H9 (cell line): ENCODE data around the gene RPS21. TPM values are rescaled to one million over a fixed set of nuclear protein-coding genes. Genes with fewer than 3 reads are reported as not detected.

Source experiments
- DNase-seq: peaks from one replicate; pipeline ENCODE4 v3.0.0-alpha.2; 2017
- H2AFZ ChIP-seq: one replicate; pipeline ENCODE4 v1.6.1; 2013; ENCODE audit warnings: mild to moderate bottlenecking, low read length, control low read depth, moderate library complexity
- H2AK5ac ChIP-seq: 2 replicates; pipeline ENCODE4 v1.6.1; 2013; ENCODE audit warnings: low read length, control low read depth, mixed read lengths; ENCODE audit not compliant: insufficient read length
- H2BK120ac ChIP-seq: one replicate; pipeline ENCODE4 v1.6.1; 2013; ENCODE audit warnings: low read depth, mild to moderate bottlenecking, low read length, control low read depth, inconsistent platforms; ENCODE audit not compliant: poor library complexity, severe bottlenecking
- H2BK12ac ChIP-seq: 2 replicates; pipeline ENCODE4 v1.6.1; 2013; ENCODE audit warnings: low read length, control low read depth, mixed read lengths, low read depth; ENCODE audit not compliant: insufficient read length
- H2BK15ac ChIP-seq: 2 replicates; pipeline ENCODE4 v1.6.1; 2013; ENCODE audit warnings: low read depth, low read length, control low read depth
- H2BK20ac ChIP-seq: one replicate; pipeline ENCODE4 v1.6.1; 2013; ENCODE audit warnings: low read depth, mild to moderate bottlenecking, low read length, control low read depth, inconsistent platforms; ENCODE audit not compliant: poor library complexity, severe bottlenecking
- H2BK5ac ChIP-seq: 2 replicates; pipeline ENCODE4 v1.6.1; 2013; ENCODE audit warnings: low read length, control low read depth, mixed read lengths; ENCODE audit not compliant: insufficient read length
- H3K14ac ChIP-seq: 2 replicates; pipeline ENCODE4 v1.6.1; 2013; ENCODE audit warnings: low read length, control low read depth; ENCODE audit not compliant: insufficient read depth
- H3K18ac ChIP-seq: 2 replicates; pipeline ENCODE4 v1.6.1; 2013; ENCODE audit warnings: low read depth, mild to moderate bottlenecking, mixed read lengths, low read length, control low read depth; ENCODE audit not compliant: insufficient read length
- H3K23ac ChIP-seq: 2 replicates; pipeline ENCODE4 v1.6.1; 2013; ENCODE audit warnings: low read length, control low read depth, mixed read lengths, low read depth; ENCODE audit not compliant: insufficient read length
- H3K23me2 ChIP-seq: 2 replicates; pipeline ENCODE4 v1.6.1; 2013; ENCODE audit warnings: low read depth, mild to moderate bottlenecking, mixed read lengths, low read length, control low read depth; ENCODE audit not compliant: insufficient read length, poor library complexity, severe bottlenecking
- H3K27ac ChIP-seq: 2 replicates; pipeline ENCODE4 v1.5.1; 2013; ENCODE audit warnings: low read length, control low read depth, mixed read lengths, low read depth; ENCODE audit not compliant: insufficient read length
- H3K27me3 ChIP-seq: 2 replicates; pipeline ENCODE4 v1.6.1; 2013; ENCODE audit warnings: low read length, control low read depth, inconsistent platforms; ENCODE audit not compliant: insufficient read depth
- H3K4ac ChIP-seq: 2 replicates; pipeline ENCODE4 v1.6.1; 2013; ENCODE audit warnings: low read depth, mild to moderate bottlenecking, control low read depth, inconsistent platforms, low read length, moderate library complexity
- H3K4me1 ChIP-seq: 2 replicates; pipeline ENCODE4 v1.6.1; 2013; ENCODE audit warnings: low read length, control low read depth, inconsistent platforms; ENCODE audit not compliant: insufficient read depth
- H3K4me2 ChIP-seq: 2 replicates; pipeline ENCODE4 v1.6.1; 2013; ENCODE audit warnings: low read length, control low read depth, mixed read lengths; ENCODE audit not compliant: insufficient read length, insufficient read depth
- H3K56ac ChIP-seq: 2 replicates; pipeline ENCODE4 v1.6.1; 2013; ENCODE audit warnings: low read depth, mild to moderate bottlenecking, mixed read lengths, low read length, control low read depth; ENCODE audit not compliant: insufficient read length
- H3K79me1 ChIP-seq: 2 replicates; pipeline ENCODE4 v1.6.1; 2013; ENCODE audit warnings: low read depth, mild to moderate bottlenecking, moderate library complexity, low read length, control low read depth, inconsistent platforms; ENCODE audit not compliant: insufficient read depth, poor library complexity, severe bottlenecking
- H3K79me2 ChIP-seq: 2 replicates; pipeline ENCODE4 v1.6.1; 2013; ENCODE audit warnings: low read length, control low read depth, inconsistent platforms; ENCODE audit not compliant: insufficient read depth
- H3K9ac ChIP-seq: 2 replicates; pipeline ENCODE4 v1.6.1; 2013; ENCODE audit warnings: low read length, control low read depth, mixed read lengths; ENCODE audit not compliant: insufficient read length; ENCODE audit errors: extremely low read depth
- H3K9me3 ChIP-seq: one replicate; pipeline ENCODE4 v1.6.1; 2013; ENCODE audit warnings: low read depth, low read length, inconsistent platforms; ENCODE audit not compliant: control insufficient read depth
- H3T11ph ChIP-seq: one replicate; pipeline ENCODE4 v1.6.1; 2013; ENCODE audit warnings: mild to moderate bottlenecking, low read length, control low read depth, inconsistent platforms
- H4K20me1 ChIP-seq: one replicate; pipeline ENCODE4 v1.6.1; 2013; ENCODE audit not compliant: control insufficient read depth, insufficient read length, insufficient read depth
- H4K5ac ChIP-seq: 2 replicates; pipeline ENCODE4 v1.6.1; 2013; ENCODE audit warnings: low read depth, mild to moderate bottlenecking, mixed read lengths, low read length, control low read depth; ENCODE audit not compliant: insufficient read length
- H4K8ac ChIP-seq: replicated peaks from 2 replicates; pipeline ENCODE4 v1.6.1; 2013; ENCODE audit warnings: low read length, control low read depth, mixed read lengths, low read depth; ENCODE audit not compliant: insufficient read length
- H4K91ac ChIP-seq: 2 replicates; pipeline ENCODE4 v1.6.1; 2013; ENCODE audit warnings: low read depth, mild to moderate bottlenecking, moderate library complexity, mixed read lengths, low read length, control low read depth; ENCODE audit not compliant: insufficient read length
- H3K27ac Mint-ChIP-seq, 3 experiments: 2 replicates in 2 of 3; 3 replicates in 1 of 3; pipeline ENCODE4 v1.8.0; 2020 to 2021; ENCODE audit warnings: mixed read lengths in 3 of 3, mild to moderate bottlenecking in 1 of 3, moderate library complexity in 1 of 3
- H3K27me3 Mint-ChIP-seq: 2 replicates; pipeline ENCODE4 v1.8.0; 2021; ENCODE audit warnings: low read depth, mild to moderate bottlenecking, moderate library complexity, mixed read lengths
- H3K36me3 Mint-ChIP-seq, 3 experiments: 2 replicates in 2 of 3; 3 replicates in 1 of 3; pipeline ENCODE4 v1.8.0; 2020 to 2021; ENCODE audit warnings: low read depth in 3 of 3, mixed read lengths in 3 of 3; ENCODE audit not compliant: insufficient read depth in 1 of 3
- H3K4me1 Mint-ChIP-seq, 2 experiments: 2 replicates each; pipeline ENCODE4 v1.8.0; 2020; ENCODE audit warnings: mixed read lengths in 2 of 2
- H3K4me3 Mint-ChIP-seq, 2 experiments: 2 replicates in 1 of 2; 3 replicates in 1 of 2; pipeline ENCODE4 v1.8.0; 2020 to 2021; ENCODE audit warnings: mild to moderate bottlenecking in 2 of 2, mixed read lengths in 2 of 2, moderate library complexity in 1 of 2
- H3K9me3 Mint-ChIP-seq, 2 experiments: 2 replicates in 1 of 2; 3 replicates in 1 of 2; pipeline ENCODE4 v1.8.0; 2020; ENCODE audit warnings: mild to moderate bottlenecking in 2 of 2, mixed read lengths in 2 of 2, moderate library complexity in 1 of 2
- CTCF ChIP-seq: fragments of 200-600 bp; sonication (generic); conservative IDR thresholded peaks from 3 replicates; pipeline ENCODE4 v1.8.0; 2021; ENCODE audit warnings: antibody characterized with exemption, mild to moderate bottlenecking
- WGBS: extraction: QIAGEN DNeasy Blood & Tissue Kit; methylation state at CpG from one replicate; pipeline ENCODE4 v1.1.7; 2013; ENCODE audit warnings: missing lambda C conversion rate, low lambda C conversion rate, mixed read lengths; ENCODE audit not compliant: insufficient read length; ENCODE audit errors: extremely low coverage; 5-methylcytosine and 5-hydroxymethylcytosine counted together
- long read RNA-seq: library from polyadenylated mRNA; unstranded; transcript quantifications from one replicate; pipeline ENCODE4 v2.0.0, GENCODE V29; 2020
- total RNA-seq: library from RNA; stranded (reverse); gene quantifications from 2 replicates; pipeline ENCODE4 v1.2.1, GENCODE V29; 2021

Gene RPS21
- total RNA-seq: 1,715 and 1,736 TPM in 2 replicates
- long read RNA-seq, transcript RPS21-201 (6 exons, 344 nt): major isoform, 119 of 137 reads
- long read RNA-seq, partial matches to known transcripts: 9 of 137 reads
- long read RNA-seq, other reads (novel, unspliced or antisense): 6 of 137 reads

- Histone ChIP-seq H3K23ac (no peak within 1 kb of the TSS), H3K56ac (no peak within 1 kb of the TSS), H2BK12ac (no peak within 1 kb of the TSS), H3K9ac (peak within 1 kb of the TSS; percentile 94), H2AK5ac (no peak within 1 kb of the TSS), H2BK20ac (no peak within 1 kb of the TSS), H3K79me2 (peaks cover 10% of the 10 kb centered on the region; the same call in 1 of the 2 replicates), H3K4ac (no peak within 1 kb of the TSS), H4K5ac (no peak within 1 kb of the TSS), H2BK120ac (no peak within 1 kb of the TSS), H2BK5ac (no peak within 1 kb of the TSS), H4K91ac (no peak within 1 kb of the TSS), H3K18ac (peak within 1 kb of the TSS; percentile 52), H3K23me2 (peaks cover 14% of the 10 kb centered on the region), H3K9me3 (no peaks in the 10 kb centered on the region), H3K14ac (peak within 1 kb of the TSS; percentile 74), H3K79me1 (peaks cover 8% of the 10 kb centered on the region), H2BK15ac (no peak within 1 kb of the TSS), H4K20me1 (no peaks in the 10 kb centered on the region), H4K8ac (no peak within 1 kb of the TSS), H2AFZ (no peak within 1 kb of the TSS), H3K4me2 (peak within 1 kb of the TSS; percentile 89), H3K27ac (no peak within 1 kb of the TSS), H3K27me3 (no peaks in the 10 kb centered on the region), H3K4me1 (no peaks in the 10 kb centered on the region), H3T11ph (no peak within 1 kb of the TSS)
- WGBS: no CpG with 5 or more reads among the region's 83 CpGs
- Mint-ChIP-seq H3K9me3 (peaks cover 4 to 6% of the 10 kb centered on the region in 2 experiments; a peak in 4 of 5 replicates), H3K4me1 (peaks cover 25 to 36% of the 10 kb centered on the region in 2 experiments), H3K36me3 (peaks cover 33 to 51% (median 44%) of the 10 kb centered on the region in 3 experiments), H3K27ac (peak within 1 kb of the TSS; percentile 92 to 96 (median 94); a peak in 6 of 7 replicates), H3K27me3 (peaks cover 2% of the 10 kb centered on the region; the same call in 1 of the 2 replicates), H3K4me3 (peak within 1 kb of the TSS; percentile 89 to 97)
- TF ChIP-seq CTCF: no peak
- peak; percentile 94 for DNase-seq
These were observed at the start of gene RPS21 for GRCh38 chr20:62386383-62387218. Gene RPS21, plus strand, starts transcription at chr20:62387103. Its CDS starts 236 bp downstream, at chr20:62387339.
